Myometrial cell (primary cell): Measurements from ENCODE around the gene RENBP. TPM values are rescaled to one million over a fixed set of nuclear protein-coding genes. Genes with fewer than 3 reads are reported as not detected.

Experiments
- total RNA-seq: library from RNA; depleted of rRNA; stranded (reverse); fragments of >200 nt; gene quantifications from 2 replicates; pipeline ENCODE4 v1.2.3, GENCODE V29; 2015

Gene RENBP
- total RNA-seq = 0.53 and 2.3 TPM in 2 replicates

GRCh38 chrX:153944140-153944799, at the start of gene RENBP:
Gene RENBP (minus strand): TSS chrX:153944643. CDS start chrX:153944610, 33 bp downstream.

GRCh38 chrX:153972368-153973126, 28.1 kb upstream of the RENBP start, which contains the start of gene TMEM187:
Gene TMEM187 (plus strand): TSS chrX:153972754. CDS start chrX:153982063, 9,309 bp downstream.

GRCh38 chrX:153971450-153972367, 27.3 kb upstream of the RENBP start, which contains the start of gene HCFC1:
Gene HCFC1 (minus strand): TSS chrX:153971818. CDS start chrX:153970840, 978 bp downstream.

GRCh38 chrX:153934762-153935325, 9.6 kb downstream of the RENBP start, which contains the start of gene NAA10:
Gene NAA10 (minus strand): TSS chrX:153935037. CDS start chrX:153934904, 133 bp downstream.

GRCh38 chrX:153925739-153926551, 18.5 kb downstream of the RENBP start, which contains the start of gene ARHGAP4:
Gene ARHGAP4 (minus strand): TSS chrX:153926264. CDS start chrX:153926202, 62 bp downstream.

GRCh38 chrX:153903991-153904957, 40.2 kb downstream of the RENBP start, which contains the start of gene AVPR2:
Gene AVPR2 (plus strand): TSS chrX:153904673. CDS start chrX:153905146, 473 bp downstream.

GRCh38 chrX:153885968-153886903, 58.2 kb downstream of the RENBP start, which contains the start of gene L1CAM:
Gene L1CAM (minus strand): TSS chrX:153886173. CDS start chrX:153875836, 10,337 bp downstream.

Other genes with a start within 250 kb of the RENBP start
- 144 and 177 TPM in 2 replicates for gene BCAP31, start 220.3 kb downstream of the RENBP start, total RNA-seq
- gene ABCD1, start 219.8 kb downstream of the RENBP start, total RNA-seq = 12.9 and 17.0 TPM in 2 replicates
- gene PLXNB3, start 180.4 kb downstream of the RENBP start, total RNA-seq = 2.3 and 2.6 TPM in 2 replicates
- 0.35 TPM in 1 of 2 replicates, not detected in the other for gene SRPK3, start 163.6 kb downstream of the RENBP start, total RNA-seq
- 87.9 and 122 TPM in 2 replicates for gene IDH3G, start 150.3 kb downstream of the RENBP start, total RNA-seq
- 261 and 266 TPM in 2 replicates for gene SSR4, start 150.0 kb downstream of the RENBP start, total RNA-seq
- gene PDZD4, start 114.1 kb downstream of the RENBP start, total RNA-seq = 0.58 TPM in 1 of 2 replicates, not detected in the other
- gene L1CAM, start 58.5 kb downstream of the RENBP start, total RNA-seq = 13.1 and 19.0 TPM in 2 replicates
- gene AVPR2, start 40.0 kb downstream of the RENBP start, total RNA-seq = not detected in 2 replicates
- 1.7 and 10.6 TPM in 2 replicates for gene ARHGAP4, start 18.4 kb downstream of the RENBP start, total RNA-seq
- 148 and 181 TPM in 2 replicates for gene NAA10, start 9.6 kb downstream of the RENBP start, total RNA-seq
- 30.3 and 30.7 TPM in 2 replicates for gene HCFC1, start 27.2 kb upstream of the RENBP start, total RNA-seq
- 11.5 and 20.2 TPM in 2 replicates for gene TMEM187, start 28.1 kb upstream of the RENBP start, total RNA-seq
- 80.8 and 96.9 TPM in 2 replicates for gene IRAK1, start 75.3 kb upstream of the RENBP start, total RNA-seq
- gene MECP2, start 153.1 kb upstream of the RENBP start, total RNA-seq = 11.7 and 24.8 TPM in 2 replicates
- gene OPN1LW, start 199.6 kb upstream of the RENBP start, total RNA-seq = not detected in 2 replicates
- gene OPN1MW, start 238.0 kb upstream of the RENBP start, total RNA-seq = not detected in 2 replicates